GM21526 (cell line): ENCODE results near the gene SREK1.
"Not testable (repeated sequence)": the region's sequence is repeated elsewhere in the genome, so short reads cannot be mapped to it uniquely, and the experiment has no call there.

Source experiments
- ATAC-seq: cut with Tn5 transposase; IDR thresholded peaks from one replicate; pipeline ENCODE4 v1.9.1; 2021; ENCODE audit warnings: moderate library complexity; ENCODE audit not compliant: unreplicated experiment, low FRiP score

The SREK1 gene

DNA sequence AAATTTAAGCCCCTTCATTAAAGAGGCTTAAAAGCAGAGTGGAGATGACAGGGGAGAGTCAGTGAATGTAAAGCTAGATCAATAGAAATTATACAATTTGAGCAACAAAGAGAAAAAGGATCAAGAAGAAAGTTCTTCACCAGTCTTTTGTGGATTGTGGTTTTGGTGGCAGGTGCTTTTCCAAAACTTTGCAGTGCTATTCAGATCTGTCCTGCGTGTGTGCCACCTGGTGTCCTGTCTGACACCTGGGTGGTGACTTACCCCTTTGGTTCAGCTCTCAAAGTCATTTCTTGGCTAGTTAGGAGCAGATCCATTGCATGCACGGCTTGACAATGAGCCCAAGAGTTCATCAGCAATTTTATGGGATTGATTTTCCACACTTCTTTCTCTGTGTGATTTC is 69.4 kb downstream of the SREK1 start:
- ATAC-seq = no peak

GRCh38 chr5:66222455-66222854 is 78.4 kb downstream of the SREK1 start:
- no peak for ATAC-seq

GRCh38 chr5:66222896-66223295 is 78.8 kb downstream of the SREK1 start:
- not testable (repeated sequence) for ATAC-seq

DNA sequence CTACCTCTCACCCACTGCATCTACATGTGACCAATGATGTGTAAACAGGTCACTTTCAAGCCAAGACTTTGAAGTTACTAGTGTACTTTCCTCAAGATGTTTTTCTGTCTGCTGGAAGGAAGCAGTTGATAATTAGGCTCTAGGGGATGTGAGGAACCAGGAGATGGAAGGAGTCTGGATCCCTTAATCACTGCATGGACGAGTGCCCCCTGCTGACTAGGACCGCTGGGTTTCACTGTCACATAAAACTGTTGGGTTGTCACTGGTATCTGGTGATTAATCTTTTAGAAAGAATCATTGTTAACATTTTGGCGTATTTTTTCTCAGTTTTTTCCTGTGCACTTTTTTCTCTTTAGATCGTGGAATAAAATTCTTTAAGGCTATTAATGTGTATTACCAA is 79.5 kb downstream of the SREK1 start:
- ATAC-seq = no peak

DNA sequence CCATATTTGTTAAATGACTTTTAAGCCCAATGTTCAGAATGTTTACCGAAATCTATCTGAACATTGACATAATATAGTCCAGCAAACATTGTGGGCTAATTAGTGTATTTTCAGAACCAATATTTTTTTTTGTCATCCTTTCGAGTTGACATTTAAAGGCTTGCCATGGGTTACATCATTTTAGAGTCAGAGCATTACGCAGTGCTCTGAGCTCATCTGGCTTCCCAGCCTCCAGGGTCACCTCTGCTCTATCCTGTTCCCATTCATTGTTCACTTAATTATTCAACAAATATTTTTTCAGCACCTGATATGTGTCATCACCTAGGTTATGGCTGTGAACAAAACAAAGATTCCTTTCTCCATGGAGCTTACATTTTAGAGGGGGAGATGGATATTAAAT is 80.2 kb downstream of the SREK1 start:
- no peak for ATAC-seq

DNA sequence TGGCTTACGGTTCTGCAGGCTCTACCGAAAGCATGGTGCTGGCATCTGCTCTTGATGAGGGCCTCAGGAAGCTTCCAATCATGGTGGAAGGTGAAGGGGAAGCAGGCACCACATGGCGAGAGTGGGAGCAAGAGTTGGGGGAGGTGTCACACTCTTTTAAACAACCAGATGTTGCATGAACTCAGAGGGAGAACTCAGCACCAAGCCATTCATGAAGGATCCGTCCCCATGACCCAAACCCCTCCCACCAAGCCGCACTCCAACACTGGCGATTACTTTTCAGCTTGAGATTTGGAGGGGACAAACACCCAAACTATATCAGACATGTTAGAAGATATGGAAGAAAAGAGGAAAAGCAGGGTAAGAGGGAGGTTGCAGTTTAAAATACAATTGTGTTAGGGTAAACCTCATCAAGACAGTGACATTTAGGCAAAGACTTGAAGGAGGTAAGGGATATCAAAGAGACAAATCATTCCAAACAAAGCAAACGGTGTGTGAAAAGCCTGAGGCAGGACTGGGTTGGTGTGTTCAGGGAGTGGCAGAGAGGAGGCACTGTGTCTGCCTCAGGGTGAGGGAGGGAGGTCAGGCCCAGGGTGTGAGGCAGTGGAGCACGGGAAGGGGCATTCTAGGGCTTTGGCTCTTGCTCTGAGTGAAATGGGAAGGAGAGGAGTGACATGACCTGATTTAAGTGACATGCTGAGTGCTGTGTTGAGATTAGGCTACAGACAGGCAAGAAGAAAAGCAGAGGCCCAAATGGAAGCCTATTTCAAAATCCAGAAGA is 80.9 kb downstream of the SREK1 start:
- ATAC-seq = no peak

- ATAC-seq = no peak
Observed at GRCh38 chr5:66230551-66230950, 86.5 kb downstream of the SREK1 start.

DNA sequence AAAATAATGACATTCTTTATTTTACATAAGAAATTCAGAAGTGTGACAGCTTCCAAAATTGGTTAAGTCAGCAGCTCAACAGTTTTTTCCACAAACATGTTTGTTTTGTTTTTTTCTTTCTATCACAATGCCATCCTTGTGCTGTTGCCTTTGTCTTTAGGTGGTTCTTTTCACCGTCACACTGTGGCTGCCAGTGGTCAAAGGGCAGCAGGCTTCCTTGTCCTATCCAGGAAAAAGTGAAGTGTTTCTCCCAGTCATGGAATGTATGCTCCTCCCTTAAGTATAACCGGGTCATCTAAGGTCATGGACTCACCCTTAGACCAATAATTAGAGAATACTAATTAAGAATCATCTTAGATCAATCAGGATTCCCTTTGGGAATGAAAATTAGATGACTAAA is 87.4 kb downstream of the SREK1 start:
- no peak for ATAC-seq

- no peak for ATAC-seq
Observed at GRCh38 chr5:66232275-66232674, 88.2 kb downstream of the SREK1 start.

- ATAC-seq = no peak
Observed at GRCh38 chr5:66232706-66233445, 88.8 kb downstream of the SREK1 start.
